ENCODE data around the gene SERPINA1.

Gene SERPINA1

GRCh38 chr14:94368956-94369355 is 19.4 kb downstream of the SERPINA1 start:
- no peak for TF ChIP-seq CTCF (conservative IDR thresholded peaks at IDR 0.05; ENCODE audit: low read depth, low read length)
- H3K4me3 ChIP-seq (ENCODE audit: low read length) = no peak overlapping the region
- no peak for DNase-seq (ENCODE audit: low read depth)

- no peak for DNase-seq (ENCODE audit: low read depth)
- no peak for TF ChIP-seq CTCF (conservative IDR thresholded peaks at IDR 0.05; ENCODE audit: low read depth, low read length)
- H3K4me3 ChIP-seq (ENCODE audit: low read length) = no peak overlapping the region
Observed at GRCh38 chr14:94368243-94368590, 20.2 kb downstream of the SERPINA1 start.

- no peak for DNase-seq (ENCODE audit: low read depth)
Observed at GRCh38 chr14:94367347-94368242, 20.8 kb downstream of the SERPINA1 start.

GRCh38 chr14:94366146-94366915 is 22.1 kb downstream of the SERPINA1 start, which contains the start of gene SERPINA2:
TSS of gene SERPINA2 (minus strand) at chr14:94366698.
- H3K4me3 ChIP-seq (ENCODE audit: low read length) = no peak within 1 kb of the TSS
- DNase-seq (ENCODE audit: low read depth) = no peak
- TF ChIP-seq CTCF (conservative IDR thresholded peaks at IDR 0.05; ENCODE audit: low read depth, low read length) = no peak

More at GRCh38 chr14:94367347-94368242, 20.8 kb downstream of the SERPINA1 start:
- TF ChIP-seq CTCF (conservative IDR thresholded peaks at IDR 0.05; ENCODE audit: low read depth, low read length) = no peak
- H3K4me3 ChIP-seq (ENCODE audit: low read length) = no peak overlapping the region

- DNase-seq (ENCODE audit: low read depth) = no peak
- H3K4me3 ChIP-seq (ENCODE audit: low read length) = no peak overlapping the region
- no peak for TF ChIP-seq CTCF (conservative IDR thresholded peaks at IDR 0.05; ENCODE audit: low read depth, low read length)
Observed at GRCh38 chr14:94365624-94366023, 22.8 kb downstream of the SERPINA1 start.

GRCh38 chr14:94364964-94365363 is 23.4 kb downstream of the SERPINA1 start:
- no peak overlapping the region for H3K4me3 ChIP-seq (ENCODE audit: low read length)
- no peak for DNase-seq (ENCODE audit: low read depth)
- TF ChIP-seq CTCF (conservative IDR thresholded peaks at IDR 0.05; ENCODE audit: low read depth, low read length) = no peak
